Stimulated activated CD8-positive, alpha-beta memory T cell treated with anti-CD3 and anti-CD28 coated beads, Interleukin-7, amount 100 ng/mL, for 4 hours (primary cell): ENCODE measurements around the gene TNFAIP2.
"Not testable (repeated sequence)": the region's sequence is repeated elsewhere in the genome, so short reads cannot be mapped to it uniquely, and the experiment has no call there.

ENCODE experiments used
- DNase-seq, 2 donors: peaks; one replicate each; pipeline ENCODE4 v3.0.0-alpha.2; 2020; ENCODE audit warnings: low read depth in 2 of 2

Gene TNFAIP2

DNA sequence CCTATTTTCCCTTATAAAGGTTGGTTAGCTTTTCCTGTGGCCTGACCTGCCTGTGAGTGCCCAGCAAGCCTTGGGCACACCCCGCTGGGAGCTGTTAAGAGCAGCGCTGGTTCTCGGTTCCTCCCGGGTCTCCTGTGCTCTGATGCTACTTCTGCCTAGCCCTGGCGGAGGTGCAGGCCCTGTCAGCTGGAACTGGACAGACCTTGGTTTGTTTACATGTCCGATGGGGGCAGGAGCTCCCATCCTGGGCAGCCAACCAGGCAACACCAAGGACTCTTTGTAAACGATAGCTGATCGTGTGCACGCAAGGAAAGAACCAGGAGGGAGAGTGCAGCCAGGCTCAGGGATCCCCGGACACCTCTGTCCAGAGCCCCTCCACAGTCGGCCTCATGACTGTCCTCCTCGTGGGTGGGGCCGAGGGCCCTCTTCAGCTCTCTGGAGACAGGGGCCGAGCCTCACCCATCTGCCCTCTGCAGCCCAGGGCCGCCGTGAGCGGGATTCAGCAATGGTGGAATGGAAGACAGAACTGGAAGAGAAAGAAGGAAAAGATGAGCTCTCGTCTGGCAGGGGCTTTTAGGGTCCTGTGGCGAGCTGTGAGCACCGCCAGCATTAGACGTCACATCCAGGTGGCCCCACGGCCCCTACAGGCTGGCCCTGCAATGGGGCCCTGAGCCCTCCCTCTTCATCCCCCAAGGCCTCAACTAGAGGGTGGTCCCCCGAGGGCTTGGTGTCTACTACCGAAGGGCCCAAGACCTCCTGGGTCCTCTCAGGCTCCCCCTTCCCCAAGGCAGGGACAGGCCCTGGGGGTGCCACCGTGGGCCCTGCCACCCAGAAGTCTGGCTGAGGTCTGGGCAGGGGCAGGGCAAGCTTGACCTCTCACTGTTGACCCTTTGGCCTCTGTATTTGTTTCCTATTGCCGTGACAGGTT, 12.3 kb downstream of the TNFAIP2 start:
- no peak for DNase-seq

DNA sequence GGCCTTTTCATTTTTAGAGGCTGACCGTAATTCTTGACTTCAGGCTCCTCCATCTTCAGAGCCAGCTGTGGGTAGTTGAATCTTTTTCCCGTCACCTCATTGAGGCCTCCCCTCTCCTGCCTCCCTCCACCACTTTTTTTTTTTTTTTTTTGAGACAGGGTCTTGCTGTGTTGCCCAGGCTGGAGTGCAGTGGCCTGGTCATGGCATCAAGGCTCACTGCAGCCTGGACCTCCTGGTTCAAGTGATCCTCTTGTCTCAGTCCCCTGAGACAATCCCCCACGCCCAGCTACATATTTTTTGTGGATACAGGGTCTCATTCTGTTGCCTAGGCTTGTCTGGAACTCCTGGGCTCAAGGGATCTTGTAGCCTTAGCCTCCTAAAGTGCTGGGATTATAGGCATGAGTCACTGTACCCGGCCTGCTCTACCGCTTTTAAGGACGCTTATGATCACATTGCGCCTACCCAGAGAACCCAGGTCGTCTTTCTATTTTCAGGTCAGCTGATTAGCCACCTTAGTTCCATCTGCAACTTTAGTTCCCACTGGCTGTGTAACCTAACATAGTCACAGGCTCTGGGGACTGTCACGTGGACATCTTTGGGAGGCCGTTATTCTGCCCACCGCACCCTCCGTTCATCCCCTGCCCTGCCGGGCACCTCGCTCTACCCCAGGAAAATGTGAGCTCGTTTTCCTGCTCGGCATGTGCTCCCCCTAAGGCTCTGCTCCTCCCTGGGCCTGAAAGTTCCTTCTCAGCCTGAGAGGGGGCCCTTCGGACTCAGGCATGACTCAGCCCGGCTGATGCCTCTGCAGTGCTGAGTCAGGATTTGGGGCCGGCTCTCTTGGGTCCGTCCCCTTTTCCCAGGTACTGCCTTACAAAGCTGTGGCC, 13.4 kb downstream of the TNFAIP2 start:
- no peak for DNase-seq

DNA sequence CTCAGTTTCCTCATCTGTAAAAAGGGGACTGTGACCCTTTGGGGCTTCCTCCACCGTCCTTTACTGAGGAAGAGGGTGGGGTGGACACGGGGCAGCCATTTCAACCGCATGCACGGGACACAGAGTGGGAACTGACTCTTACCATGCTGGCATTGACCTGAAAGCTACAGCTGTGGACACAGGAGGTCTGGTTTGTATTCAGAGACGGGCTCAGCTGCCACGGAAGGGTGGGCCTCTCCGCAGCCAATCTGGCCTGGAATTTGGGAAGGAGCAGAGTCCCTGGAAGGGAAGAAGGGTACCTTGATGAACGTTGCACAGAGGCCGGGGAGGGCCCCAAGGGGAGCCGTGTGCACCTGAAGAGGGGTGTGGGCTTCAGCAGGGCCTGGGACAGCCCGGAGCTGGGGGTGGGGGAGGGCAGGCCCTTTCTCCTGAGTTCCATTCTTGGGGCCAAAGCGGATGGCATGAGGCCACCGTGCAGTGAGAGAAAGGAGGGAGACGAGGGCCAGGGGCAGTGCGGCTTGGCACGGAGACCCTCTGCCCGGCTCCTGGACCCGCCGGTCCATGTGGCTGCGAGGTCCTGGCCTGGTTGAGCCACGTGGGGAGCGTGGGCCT, 14.5 kb downstream of the TNFAIP2 start:
- DNase-seq = no peak

DNA sequence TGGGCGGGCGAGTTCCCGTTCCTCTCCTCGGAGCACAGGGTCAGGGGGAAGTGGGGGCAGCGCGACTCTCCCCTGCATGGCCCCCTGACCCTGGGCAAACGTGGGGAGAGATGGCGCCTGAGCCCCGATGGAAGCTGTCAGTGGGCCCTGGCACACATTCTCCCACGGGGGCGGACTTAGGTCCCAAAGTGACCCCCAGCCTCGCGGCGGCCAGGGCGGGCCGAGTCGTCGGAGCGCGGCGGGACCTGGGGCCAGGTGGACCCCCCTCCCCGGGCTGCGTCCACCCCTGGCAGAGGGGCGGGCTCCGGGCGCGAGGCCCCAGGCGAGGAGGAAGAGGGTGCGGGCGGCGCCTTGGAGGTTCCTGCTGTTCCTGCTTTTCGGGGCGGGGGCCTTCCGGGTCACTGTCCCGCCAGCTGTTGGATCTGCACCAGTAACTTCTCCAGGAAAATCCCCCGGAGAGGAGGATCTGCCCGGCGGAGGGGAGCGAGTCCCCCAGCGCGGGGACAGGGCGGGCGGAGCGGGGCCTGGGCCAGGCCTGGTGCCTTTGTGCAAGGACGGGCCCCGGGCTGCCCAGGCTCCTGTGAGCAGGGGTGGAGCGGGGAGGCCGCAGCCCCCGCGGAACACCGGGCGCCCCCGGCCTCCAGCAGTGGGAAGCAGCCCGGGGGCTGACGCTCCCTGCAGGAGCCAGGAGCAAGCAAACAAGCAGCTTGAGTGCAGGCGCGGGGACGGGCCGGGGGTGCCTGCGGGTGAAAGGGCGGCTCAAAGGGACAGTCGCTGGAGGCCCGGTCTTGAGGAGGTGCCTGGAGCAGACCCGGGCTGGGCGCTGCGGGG, 15.3 kb downstream of the TNFAIP2 start:
- DNase-seq = no peak

DNA sequence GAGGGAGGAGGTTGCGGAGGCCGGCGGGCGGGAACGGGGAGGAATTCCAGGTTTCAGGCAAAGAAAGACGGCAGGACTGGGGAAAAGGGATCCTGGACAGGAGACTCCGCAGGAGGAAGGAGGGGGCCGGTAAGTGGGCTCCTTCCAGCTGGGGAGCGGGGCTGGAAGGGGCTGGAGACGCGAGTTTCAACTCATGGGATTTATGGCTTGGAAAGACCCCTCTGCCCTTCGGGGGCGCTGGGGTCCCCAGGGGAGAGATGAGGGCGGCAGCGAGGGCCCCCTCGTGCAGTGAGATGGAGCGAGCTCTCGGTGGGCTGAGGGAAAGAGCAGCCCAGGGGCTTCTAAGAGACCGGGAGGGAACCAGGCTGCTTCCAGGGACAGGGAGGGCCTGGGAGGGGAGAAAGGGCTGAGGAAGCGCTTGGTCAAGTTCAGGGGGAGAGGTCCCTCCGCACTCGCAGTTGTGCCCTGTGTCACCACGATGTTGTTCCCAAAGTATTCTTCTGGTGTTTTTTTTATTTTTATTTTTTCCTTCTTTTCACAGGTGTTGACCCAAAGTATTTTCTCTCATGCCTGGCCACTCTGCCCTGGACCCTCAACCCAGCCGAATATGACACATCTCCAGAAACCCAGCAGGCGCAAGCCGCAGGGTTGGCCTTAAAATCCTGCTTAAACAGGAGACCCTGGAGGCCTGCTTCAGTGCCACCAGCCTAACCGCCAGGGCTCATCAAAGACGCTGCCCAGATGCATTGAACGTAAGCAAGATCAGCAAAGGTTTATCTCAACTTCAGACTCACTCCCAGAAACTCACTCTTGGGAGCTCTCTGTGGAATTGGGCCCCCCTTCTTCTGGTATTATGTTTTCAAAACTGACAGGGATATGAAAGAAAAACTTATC, 16.1 kb downstream of the TNFAIP2 start:
- DNase-seq = no peak

DNA sequence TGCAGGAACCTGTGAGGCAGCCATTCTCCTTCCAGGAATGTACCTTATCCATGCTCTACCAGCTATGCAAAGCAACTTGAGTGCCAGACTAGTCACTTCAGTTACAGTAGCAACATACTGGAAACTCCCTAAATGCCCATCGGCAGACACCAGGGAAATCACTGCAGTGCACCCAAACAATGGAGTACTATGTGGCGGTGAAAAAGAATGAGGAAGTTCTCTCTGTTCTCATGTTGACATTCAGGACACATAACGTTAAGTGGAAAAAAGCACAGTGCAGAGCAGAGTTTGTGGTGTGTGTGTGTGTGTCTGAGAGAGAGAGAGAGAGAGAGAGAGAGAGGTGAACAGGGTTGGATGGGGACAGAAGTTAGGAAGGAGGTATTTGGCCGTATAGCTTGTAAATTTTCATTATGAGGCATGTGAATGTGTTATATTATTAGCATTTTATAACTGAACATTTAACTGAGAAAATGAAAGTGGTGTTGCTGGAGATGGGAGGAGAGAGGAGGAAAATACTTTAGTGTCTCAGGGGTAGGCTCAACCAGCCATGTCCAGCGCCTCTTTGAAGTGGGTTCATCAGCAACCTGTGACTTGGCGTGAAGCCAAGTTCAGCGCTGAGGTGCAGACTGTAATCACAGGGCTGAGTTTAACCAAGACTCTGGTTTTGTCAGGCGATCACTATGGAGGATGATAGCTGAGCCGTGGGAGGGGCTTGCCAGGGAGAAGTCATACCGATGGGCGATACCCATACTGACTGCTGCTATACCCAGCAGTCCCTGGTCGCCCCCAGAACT, 17.3 kb downstream of the TNFAIP2 start:
- no peak for DNase-seq

DNA sequence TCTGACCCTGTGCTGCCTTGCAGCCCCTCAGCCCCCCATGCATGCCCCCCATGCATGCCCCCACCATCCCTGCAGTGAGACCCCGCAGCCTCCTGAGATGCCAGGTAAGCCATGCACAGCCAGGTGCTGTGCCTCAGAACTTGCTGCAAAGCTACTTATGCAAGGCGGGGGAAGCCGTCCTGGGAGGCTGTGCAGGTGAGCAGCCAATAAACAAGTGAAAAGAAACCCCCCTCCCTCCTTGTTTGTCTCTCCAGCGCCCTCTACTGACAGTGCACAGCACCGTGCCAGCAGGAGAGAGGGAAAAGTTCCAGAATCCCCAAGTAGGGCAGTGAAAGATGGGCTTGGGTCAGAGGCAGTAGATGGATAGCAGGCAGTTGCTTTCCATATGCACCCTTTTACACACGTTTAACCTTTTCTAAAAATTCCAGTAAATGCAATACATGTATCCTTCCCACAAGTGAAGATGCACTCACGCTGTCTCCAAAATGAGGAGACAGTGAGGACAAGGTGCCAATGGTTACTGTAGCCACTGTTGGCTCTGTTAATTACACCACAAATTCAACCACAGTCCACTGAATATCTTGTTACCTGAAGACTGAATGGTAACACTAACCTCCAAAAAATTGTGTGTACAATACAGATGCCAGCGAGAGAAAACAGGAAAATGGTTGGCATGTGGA, 18.0 kb downstream of the TNFAIP2 start:
- no peak for DNase-seq

DNA sequence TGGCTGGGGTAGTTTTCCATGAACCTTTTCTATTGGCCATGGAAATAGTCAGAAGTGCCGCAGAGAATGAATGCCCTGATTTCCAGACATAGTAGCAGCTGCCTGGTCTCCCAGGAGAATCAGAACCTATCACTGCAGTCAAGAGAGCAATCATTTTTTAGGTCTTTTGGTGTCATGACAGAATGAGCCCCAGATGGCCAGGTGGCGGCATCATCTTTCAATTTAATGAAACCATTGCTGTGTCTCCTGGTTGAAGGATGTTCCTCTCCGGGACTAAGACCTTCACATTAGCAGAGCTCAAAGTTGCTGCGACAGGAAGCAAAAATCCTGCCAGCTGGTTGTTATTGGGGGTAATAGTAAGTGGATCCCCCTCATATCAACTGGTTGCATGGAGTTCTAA, 18.8 kb downstream of the TNFAIP2 start:
- DNase-seq = no peak

DNA sequence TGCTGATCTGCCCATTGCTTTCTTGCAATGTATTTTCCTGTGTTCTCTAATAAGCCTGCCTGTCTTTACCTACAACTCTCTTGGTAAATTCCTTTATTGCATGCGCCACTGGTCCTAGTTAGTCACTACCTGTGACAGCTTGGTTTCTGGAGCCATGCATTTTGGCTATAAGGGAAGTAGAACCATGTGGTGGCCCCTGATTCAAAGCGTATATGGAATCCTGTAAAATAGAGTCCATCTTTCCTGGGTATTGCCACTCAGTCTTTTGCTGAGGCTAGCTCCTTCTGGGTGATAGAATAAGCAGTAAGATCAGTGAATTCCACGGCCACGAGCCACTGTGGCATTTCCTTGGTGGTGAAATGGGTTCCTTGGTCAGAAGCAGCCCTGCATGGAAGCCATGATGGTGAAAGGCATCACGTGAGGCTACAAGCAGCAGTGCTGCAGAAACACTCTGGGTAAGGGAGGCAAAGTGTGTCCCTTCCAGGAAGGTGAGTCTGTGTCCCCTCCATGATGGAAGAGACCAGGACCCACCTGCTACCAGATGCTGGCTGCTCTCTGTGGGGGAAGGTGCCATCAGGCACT, 19.6 kb downstream of the TNFAIP2 start:
- DNase-seq = no peak

DNA sequence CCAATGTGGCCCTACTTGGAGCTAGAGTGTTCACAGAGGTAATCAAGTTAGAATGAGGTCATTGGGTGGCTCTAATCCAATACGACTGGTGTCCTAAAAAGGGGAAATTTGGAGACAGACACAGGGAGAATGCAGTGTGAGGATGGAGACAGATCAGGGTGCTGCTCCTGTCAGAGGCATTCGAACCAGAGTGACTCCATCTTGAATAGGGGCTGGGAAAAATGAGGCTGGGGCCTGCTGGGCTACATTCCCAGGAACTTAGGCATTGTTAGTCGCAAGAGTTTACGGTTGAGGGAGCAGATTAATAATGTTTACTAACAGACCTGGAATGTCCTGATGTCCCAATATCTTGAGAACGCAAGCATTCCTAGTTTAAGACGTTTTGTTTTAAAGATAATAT, 20.2 kb downstream of the TNFAIP2 start:
- no peak for DNase-seq

DNA sequence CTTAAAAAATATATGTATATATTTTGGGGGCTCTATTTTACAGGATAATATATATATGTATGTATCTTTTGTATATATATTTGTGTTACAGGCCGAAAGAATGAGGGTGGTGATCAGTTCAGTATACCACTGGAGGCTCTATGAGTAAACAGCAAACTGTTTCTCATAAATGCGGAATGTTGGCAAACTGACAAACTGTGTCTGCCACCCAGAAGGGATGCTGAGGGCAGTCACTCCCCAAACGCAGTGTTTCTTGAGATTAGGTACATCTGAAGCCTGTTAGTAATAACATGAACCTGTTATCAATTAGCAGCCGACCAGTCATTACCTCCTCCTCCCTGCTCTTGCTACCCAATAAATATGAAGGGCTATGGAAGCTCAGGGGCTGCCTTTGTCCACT, 20.8 kb downstream of the TNFAIP2 start:
- DNase-seq = no peak

DNA sequence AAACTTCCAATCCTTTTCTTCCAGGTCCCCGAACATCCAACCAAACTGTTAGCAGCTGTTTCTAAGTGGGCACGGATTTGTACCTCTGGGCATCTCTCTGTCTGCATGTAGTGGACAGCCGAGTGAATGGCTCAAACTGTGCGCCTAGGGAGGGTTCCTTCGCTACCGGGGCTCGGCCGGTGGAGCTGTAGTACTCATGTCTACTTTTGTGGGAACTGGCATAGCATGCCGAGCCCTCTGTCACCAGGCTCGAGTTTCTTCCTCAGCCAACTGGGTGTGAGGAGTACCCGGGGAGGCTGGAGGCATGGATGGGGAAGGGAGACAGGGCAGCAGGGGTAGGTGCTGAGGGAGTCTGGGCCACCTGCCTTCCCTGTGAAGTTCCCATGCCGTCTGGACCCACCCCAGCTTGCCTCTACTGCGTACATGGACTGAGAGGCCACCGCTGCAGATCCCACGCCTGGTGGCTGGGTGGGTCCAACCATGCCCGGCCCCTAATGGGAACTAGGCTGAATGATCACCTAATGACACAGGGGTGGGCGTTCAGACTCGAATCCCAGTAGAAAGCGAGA, 23.0 kb downstream of the TNFAIP2 start:
- DNase-seq = no peak

DNA sequence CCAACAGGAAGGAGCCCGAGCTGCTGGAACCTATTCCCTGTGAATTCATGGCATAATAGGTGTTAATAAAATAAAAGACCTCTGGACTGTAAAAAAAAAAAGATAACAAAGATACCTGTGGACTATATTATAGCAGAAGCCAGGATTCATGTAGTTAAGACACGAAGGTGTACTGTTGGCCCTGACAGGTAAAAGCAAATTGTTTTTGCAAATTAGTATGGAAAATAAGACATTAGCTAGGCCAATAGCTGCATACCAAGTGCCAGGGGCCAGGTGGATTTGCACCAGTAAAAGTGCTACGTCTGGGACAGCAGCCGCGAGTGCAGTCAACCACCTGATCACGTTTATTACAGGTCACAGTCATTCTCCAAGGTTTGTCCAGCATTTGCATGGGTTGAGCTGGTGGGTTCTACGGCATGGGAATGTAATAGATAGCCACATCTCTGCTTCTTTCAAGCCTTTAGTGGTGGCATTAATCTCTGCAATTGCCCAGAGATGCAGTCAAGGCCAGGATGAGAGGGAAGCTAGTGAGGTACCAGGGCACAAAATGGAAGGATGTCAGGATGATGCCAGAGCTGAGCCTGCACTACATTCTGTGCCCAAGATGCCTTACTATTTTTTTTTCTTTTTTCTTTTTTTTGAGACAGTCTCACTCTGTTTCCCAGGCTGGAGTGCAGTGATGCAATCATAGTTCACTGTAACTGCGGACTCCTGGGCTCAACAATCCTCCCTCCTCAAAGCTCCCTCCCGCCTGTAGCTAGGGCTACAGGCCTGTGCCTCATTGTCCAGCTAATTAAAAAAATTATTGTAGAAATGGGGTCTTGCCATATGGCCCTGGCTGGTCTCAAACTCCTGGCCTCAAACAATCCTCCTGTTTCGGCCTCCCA, 26.3 kb downstream of the TNFAIP2 start:
- DNase-seq = no peak

DNA sequence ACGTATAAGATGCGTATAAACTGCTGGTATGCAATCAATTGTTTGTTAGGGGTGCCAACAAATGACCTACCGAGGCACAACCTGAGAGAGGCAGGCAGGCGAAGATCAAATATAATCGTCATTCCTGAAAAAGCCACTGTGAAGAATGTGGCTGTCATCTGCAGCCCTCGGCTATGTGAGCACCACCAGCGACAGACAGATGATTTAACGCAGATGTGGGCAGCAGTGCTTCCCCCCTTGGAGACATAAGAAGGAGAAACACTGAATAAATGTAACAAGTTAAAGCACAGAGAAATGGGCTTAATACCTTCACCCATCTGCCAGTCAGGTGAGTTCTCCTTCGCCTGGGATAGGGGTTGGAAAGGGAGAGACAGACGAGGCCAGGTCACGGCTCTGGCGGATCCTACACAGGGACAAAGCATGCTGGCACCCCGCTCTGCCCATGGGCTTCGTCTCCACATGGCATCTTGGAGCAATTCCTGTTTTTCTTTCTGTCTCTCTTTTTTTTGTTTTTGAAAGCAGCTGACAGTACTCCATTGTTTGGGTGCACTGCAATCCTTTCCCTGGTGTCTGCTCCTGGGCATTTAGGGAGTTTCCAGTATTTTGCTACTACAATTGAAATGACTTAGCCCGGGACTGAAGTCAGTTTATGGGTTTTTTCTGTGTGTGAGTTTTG, 28.1 kb downstream of the TNFAIP2 start:
- no peak for DNase-seq

DNA sequence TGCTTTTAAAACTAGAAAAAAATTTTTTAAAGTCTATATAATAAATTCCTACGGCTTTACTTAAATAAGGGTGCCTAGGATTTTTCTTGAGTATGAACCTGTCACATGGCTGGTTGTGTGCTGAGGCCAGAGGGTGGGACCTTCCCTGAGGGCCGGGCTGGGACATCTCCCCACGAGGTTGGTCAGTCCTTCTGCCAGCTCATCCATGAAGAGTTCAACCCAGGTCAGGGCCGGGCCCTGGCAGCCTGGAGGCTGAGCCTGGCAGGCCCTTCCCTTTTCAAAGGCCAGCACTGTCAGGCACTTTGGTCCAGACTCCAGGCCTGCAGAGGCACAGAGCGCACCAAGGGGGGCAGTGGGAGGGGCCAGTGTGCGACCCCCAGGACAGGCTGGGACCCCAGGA, 31.7 kb downstream of the TNFAIP2 start:
- DNase-seq = no peak

DNA sequence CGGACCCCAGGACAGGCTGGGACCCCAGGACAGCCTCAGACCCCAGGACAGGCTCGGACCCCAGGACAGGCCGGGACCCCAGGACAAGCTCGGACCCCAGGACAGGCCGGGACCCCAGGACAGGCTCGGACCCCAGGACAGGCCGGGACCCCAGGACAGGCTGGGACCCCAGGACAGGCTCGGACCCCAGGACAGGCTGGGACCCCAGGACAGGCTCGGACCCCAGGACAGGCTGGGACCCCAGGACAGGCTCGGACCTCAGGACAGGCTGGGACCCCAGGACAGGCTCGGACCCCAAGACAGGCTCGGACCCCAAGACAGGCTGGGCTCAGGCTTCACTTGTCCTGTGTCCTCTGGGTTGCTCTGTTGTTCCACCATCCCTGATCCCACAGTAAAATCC, 32.2 kb downstream of the TNFAIP2 start:
- not testable (repeated sequence) for DNase-seq
